Endothelial cell of umbilical vein (primary cell): ENCODE results near the gene STRIP2. TPM values are rescaled to one million over a fixed set of nuclear protein-coding genes. Genes with fewer than 3 reads are reported as not detected.

Source experiments
- BruUV-seq: library from RNA; stranded (reverse); fragments of 400-500 nt; replicated peaks from 2 replicates; lab custom pipeline; 2021; lab: Mats Ljungman, UMichigan
- CTCF ChIA-PET: fragments of 300-600, 350-600 bp; sonication (Branson Sonifier 250); formaldehyde crosslinking; loops from one replicate; lab custom pipeline; 2021; ENCODE audit warnings: antibody characterized with exemption, inconsistent platforms; lab: Charles Lee
- POLR2A ChIA-PET: fragments of 300-600, 350-600 bp; sonication (Branson Sonifier 250); formaldehyde crosslinking; loops from one replicate; lab custom pipeline; 2021; ENCODE audit warnings: antibody characterized with exemption, inconsistent platforms; lab: Charles Lee
- DNase-seq: peaks from one replicate; pipeline ENCODE4 v3.0.0-alpha.2; 2011; ENCODE audit warnings: low read depth, low spot score
- FAIRE-seq: peaks from 2 replicates; lab custom pipeline; 2011; peaks lifted over from hg19 to GRCh38; lab: Jason Lieb, UNC
- H2AFZ ChIP-seq: 2 replicates; pipeline ENCODE4 v1.6.0; 2012; ENCODE audit warnings: low read depth, low read length, control low read depth, inconsistent platforms
- H3K27ac ChIP-seq: 2 replicates; pipeline ENCODE4 v1.5.1; 2011; ENCODE audit warnings: low read depth, mild to moderate bottlenecking, control low read depth, low read length, moderate library complexity; ENCODE audit not compliant: insufficient read depth
- H3K27me3 ChIP-seq, 2 experiments: 2 replicates each; pipeline versions ENCODE4 v1.6.0 to v1.6.1; 2011; ENCODE audit warnings: low read length in 2 of 2, mixed read lengths in 1 of 2; ENCODE audit not compliant: control insufficient read depth in 2 of 2, insufficient read depth in 2 of 2
- H3K36me3 ChIP-seq, 2 experiments: 2 replicates in 1 of 2; 3 replicates in 1 of 2; pipeline ENCODE4 v1.5.1; 2011; ENCODE audit warnings: low read length in 2 of 2, mild to moderate bottlenecking in 1 of 2, moderate library complexity in 1 of 2; ENCODE audit not compliant: control insufficient read depth in 2 of 2, insufficient read depth in 2 of 2; ENCODE audit errors: extremely low read depth in 1 of 2
- H3K4me1 ChIP-seq: 3 replicates; pipeline ENCODE4 v1.5.1; 2011; ENCODE audit warnings: mild to moderate bottlenecking, low read length; ENCODE audit not compliant: control insufficient read depth, insufficient read depth; ENCODE audit errors: extremely low read depth
- H3K4me2 ChIP-seq: 2 replicates; pipeline ENCODE4 v1.6.1; 2011; ENCODE audit warnings: low read length, control low read depth, mixed read lengths; ENCODE audit not compliant: insufficient read depth
- H3K4me3 ChIP-seq, 3 experiments: fragments of 200-600 bp in 1 of 3; sonication (generic), shearing (Covaris generic) in 1 of 3; replicated peaks in 1 of 3; 2 replicates each; pipeline ENCODE4 v1.5.1; 2011 to 2016; ENCODE audit warnings: control low read depth in 3 of 3, low read length in 3 of 3, mild to moderate bottlenecking in 2 of 3, inconsistent platforms in 1 of 3, low read depth in 1 of 3, moderate library complexity in 1 of 3; ENCODE audit not compliant: insufficient read depth in 1 of 3
- H3K79me2 ChIP-seq: 2 replicates; pipeline ENCODE4 v1.6.0; 2012; ENCODE audit warnings: low read length, inconsistent platforms; ENCODE audit not compliant: control insufficient read depth, insufficient read depth
- H3K9ac ChIP-seq: replicated peaks from 2 replicates; pipeline ENCODE3; 2011; ENCODE audit warnings: low read length, control low read depth; ENCODE audit not compliant: insufficient read depth; ENCODE audit errors: extremely low read depth
- H3K9me1 ChIP-seq: replicated peaks from 3 replicates; pipeline ENCODE4 v1.6.0; 2011; ENCODE audit warnings: mild to moderate bottlenecking, low read length; ENCODE audit not compliant: control insufficient read depth, insufficient read depth; ENCODE audit errors: extremely low read depth
- H3K9me3 ChIP-seq: replicated peaks from 2 replicates; pipeline ENCODE4 v1.5.1; 2012; ENCODE audit warnings: low read length, inconsistent platforms; ENCODE audit not compliant: control insufficient read depth, insufficient read depth
- H4K20me1 ChIP-seq: replicated peaks from 2 replicates; pipeline ENCODE3; 2011; ENCODE audit warnings: mild to moderate bottlenecking, low read length; ENCODE audit not compliant: control insufficient read depth, insufficient read depth; ENCODE audit errors: extremely low read depth
- EZH2 ChIP-seq: IDR thresholded peaks from 2 replicates; pipeline ENCODE4 v1.6.1; 2012; ENCODE audit warnings: borderline replicate concordance, low read depth, mild to moderate bottlenecking, moderate library complexity, low read length, inconsistent platforms; ENCODE audit not compliant: severe bottlenecking
- FOS ChIP-seq: IDR thresholded peaks from 2 replicates; pipeline ENCODE4 v1.6.1; 2011; ENCODE audit warnings: mild to moderate bottlenecking, low read length, moderate library complexity, borderline replicate concordance; ENCODE audit not compliant: insufficient read depth
- GATA2 ChIP-seq: IDR thresholded peaks from 2 replicates; pipeline ENCODE4 v1.7.0; 2011; ENCODE audit warnings: low read depth, mild to moderate bottlenecking, moderate library complexity, mixed read lengths, low read length; ENCODE audit not compliant: insufficient read length, insufficient read depth
- JUN ChIP-seq: IDR thresholded peaks from 2 replicates; pipeline ENCODE4 v1.6.1; 2011; ENCODE audit warnings: borderline replicate concordance, low read depth; ENCODE audit not compliant: insufficient read length, insufficient read depth
- MYC ChIP-seq: IDR thresholded peaks from one replicate; pipeline ENCODE4 v1.6.1; 2011; ENCODE audit warnings: mild to moderate bottlenecking, low read depth, low read length
- POLR2A ChIP-seq: IDR thresholded peaks from 2 replicates; pipeline ENCODE4 v1.6.1; 2012; ENCODE audit warnings: low read depth, mild to moderate bottlenecking, control low read depth, low read length
- POLR2AphosphoS5 ChIP-seq: IDR thresholded peaks from 2 replicates; pipeline ENCODE4 v1.6.1; 2012; ENCODE audit warnings: low read depth, mild to moderate bottlenecking, control low read depth, low read length, moderate library complexity; ENCODE audit not compliant: insufficient read depth
- dilution Hi-C: fragments of 300-500 bp; cut with MboI; formaldehyde crosslinking; loops from one replicate; pipeline ENCODE4 v1.15.0; 2019; ENCODE audit warnings: low sequenced_read_pairs; ENCODE audit not compliant: extremely low pct_ligation_motif_present
- intact Hi-C: fragments of 100-400 bp; cut with micrococcal nuclease; formaldehyde crosslinking; loops from one replicate; pipeline ENCODE4 v1.10.0; 2022
- polyA plus RNA-seq, 4 experiments: library from polyadenylated mRNA; depleted of rRNA in 3 of 4; stranded (reverse) in 3 of 4; unstranded in 1 of 4; fragments of >200 nt; gene quantifications; 2 replicates each; pipeline versions ENCODE4 v1.2.1 to v1.2.3, GENCODE V29; 2011 to 2012; ENCODE audit warnings: missing spikeins in 1 of 4
- total RNA-seq: library from RNA; stranded (reverse); gene quantifications from 2 replicates; pipeline ENCODE4 v1.2.3, GENCODE V29; 2021
- TF ChIP-seq, protein P1 (sequence below), 2 donors: IDR thresholded peaks; 1 replicate in 1 of 2; 2 replicates in 1 of 2; pipeline ENCODE4 v1.5.1; 2011; ENCODE audit warnings: low read length in 2 of 2, mild to moderate bottlenecking in 2 of 2, moderate library complexity in 2 of 2, control low read depth in 1 of 2, inconsistent platforms in 1 of 2, low read depth in 1 of 2; ENCODE audit not compliant: insufficient read depth in 1 of 2; ENCODE audit errors: extremely low read depth in 1 of 2
- TF ChIP-seq, protein P2 (sequence below): IDR thresholded peaks from 2 replicates; pipeline ENCODE4 v1.6.1; 2011; ENCODE audit not compliant: insufficient read depth, insufficient read length

The STRIP2 gene
- total and polyA plus RNA-seq, 2 donors (not counting 3 experiments of a cell fraction or from before 2014, with no cell fraction given): 3.4 to 10.0 TPM

DNA sequence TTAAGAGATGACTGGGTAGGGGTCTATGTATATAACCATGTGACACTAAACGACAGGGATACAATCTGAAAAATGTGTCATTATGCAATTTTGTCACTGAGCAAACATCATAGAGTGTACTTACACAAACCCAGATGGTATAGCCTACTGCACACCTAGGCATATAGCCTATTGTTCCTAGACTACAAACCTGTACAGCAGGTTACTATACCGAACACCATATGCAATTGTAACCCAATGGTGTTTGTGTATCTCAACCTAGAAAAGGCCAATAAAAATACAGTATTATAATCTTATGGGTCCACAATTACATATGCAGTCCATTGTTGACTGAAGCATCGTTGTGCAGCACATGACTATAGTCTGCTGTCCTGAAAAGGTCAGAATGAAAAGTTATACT, 22.9 kb downstream of the STRIP2 start:
- POLR2A ChIA-PET: no interaction called here
- no peak for DNase-seq

More for the DNA sequence above, 22.9 kb downstream of the STRIP2 start:
- CTCF ChIA-PET: no interaction called here
- no peak overlapping the region for H3K4me2 ChIP-seq
- no peaks in the 10 kb centered on the region for H3K9me3 ChIP-seq
- intact Hi-C loops: no loop called here
- no peaks in the 10 kb centered on the region for H3K27me3 ChIP-seq
- H2AFZ ChIP-seq: no peak overlapping the region
- peaks cover 0 to 2% of the 10 kb centered on the region in 2 experiments for H3K36me3 ChIP-seq
- no peaks in the 10 kb centered on the region for H4K20me1 ChIP-seq
- TF ChIP-seq, protein P1, sequence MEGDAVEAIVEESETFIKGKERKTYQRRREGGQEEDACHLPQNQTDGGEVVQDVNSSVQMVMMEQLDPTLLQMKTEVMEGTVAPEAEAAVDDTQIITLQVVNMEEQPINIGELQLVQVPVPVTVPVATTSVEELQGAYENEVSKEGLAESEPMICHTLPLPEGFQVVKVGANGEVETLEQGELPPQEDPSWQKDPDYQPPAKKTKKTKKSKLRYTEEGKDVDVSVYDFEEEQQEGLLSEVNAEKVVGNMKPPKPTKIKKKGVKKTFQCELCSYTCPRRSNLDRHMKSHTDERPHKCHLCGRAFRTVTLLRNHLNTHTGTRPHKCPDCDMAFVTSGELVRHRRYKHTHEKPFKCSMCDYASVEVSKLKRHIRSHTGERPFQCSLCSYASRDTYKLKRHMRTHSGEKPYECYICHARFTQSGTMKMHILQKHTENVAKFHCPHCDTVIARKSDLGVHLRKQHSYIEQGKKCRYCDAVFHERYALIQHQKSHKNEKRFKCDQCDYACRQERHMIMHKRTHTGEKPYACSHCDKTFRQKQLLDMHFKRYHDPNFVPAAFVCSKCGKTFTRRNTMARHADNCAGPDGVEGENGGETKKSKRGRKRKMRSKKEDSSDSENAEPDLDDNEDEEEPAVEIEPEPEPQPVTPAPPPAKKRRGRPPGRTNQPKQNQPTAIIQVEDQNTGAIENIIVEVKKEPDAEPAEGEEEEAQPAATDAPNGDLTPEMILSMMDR (IDR thresholded peaks at IDR 0.05; ENCODE audit: extremely low read depth in 1 of 2, insufficient read depth in 1 of 2, low read depth in 1 of 2, low read length in 2 of 2): no peak
- TF ChIP-seq POLR2A: no peak
- TF ChIP-seq GATA2: no peak
- no peak for TF ChIP-seq POLR2AphosphoS5
- TF ChIP-seq EZH2: no peak
- no peak for TF ChIP-seq JUN
- no peak for TF ChIP-seq MYC
- TF ChIP-seq, protein P2, sequence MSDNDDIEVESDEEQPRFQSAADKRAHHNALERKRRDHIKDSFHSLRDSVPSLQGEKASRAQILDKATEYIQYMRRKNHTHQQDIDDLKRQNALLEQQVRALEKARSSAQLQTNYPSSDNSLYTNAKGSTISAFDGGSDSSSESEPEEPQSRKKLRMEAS: no peak
- TF ChIP-seq FOS: no peak
- H3K27ac ChIP-seq: no peak overlapping the region
- no TSS peak for BruUV-seq
- FAIRE-seq: no peak
- no peak overlapping the region for H3K4me3 ChIP-seq
- no peak overlapping the region for H3K9ac ChIP-seq
- no peaks in the 10 kb centered on the region for H3K4me1 ChIP-seq
- dilution Hi-C loops: no loop called here
- H3K79me2 ChIP-seq: no peaks in the 10 kb centered on the region
- H3K9me1 ChIP-seq: no peaks in the 10 kb centered on the region
